Loucy (cell line): Measurements from ENCODE around the gene HPSE2.

ENCODE experiments used
- H2AFZ ChIP-seq: fragments of 200-600 bp; sonication (generic); 2 replicates; pipeline ENCODE4 v1.6.0; 2016; ENCODE audit warnings: antibody characterized with exemption, mild to moderate bottlenecking, low read length, moderate library complexity
- H3F3A ChIP-seq: fragments of 200-600 bp; 2 replicates; pipeline ENCODE4 v1.6.0; 2016; ENCODE audit warnings: antibody characterized with exemption, low read depth, mild to moderate bottlenecking
- H3K27me3 ChIP-seq: fragments of 200-600 bp; sonication (generic); 2 replicates; pipeline ENCODE4 v1.6.1; 2014; ENCODE audit warnings: low read length, mild to moderate bottlenecking; ENCODE audit not compliant: insufficient read depth, poor library complexity, severe bottlenecking
- H3K36me3 ChIP-seq: fragments of 200-600 bp; sonication (generic); 2 replicates; pipeline ENCODE4 v1.6.1; 2016; ENCODE audit warnings: low read length; ENCODE audit not compliant: insufficient read depth
- H3K4me1 ChIP-seq: fragments of 200-600 bp; sonication (generic); 2 replicates; pipeline ENCODE4 v1.5.1; 2014; ENCODE audit warnings: low read length, mild to moderate bottlenecking; ENCODE audit not compliant: insufficient read depth, poor library complexity, severe bottlenecking
- H3K4me2 ChIP-seq: fragments of 200-600 bp; sonication (generic); 2 replicates; pipeline ENCODE4 v1.6.0; 2014; ENCODE audit warnings: antibody characterized with exemption, low read length, low read depth, mild to moderate bottlenecking; ENCODE audit not compliant: poor library complexity, severe bottlenecking
- H3K4me3 ChIP-seq: fragments of 200-600 bp; sonication (generic); 2 replicates; pipeline ENCODE4 v1.5.1; 2014; ENCODE audit warnings: low read length, mild to moderate bottlenecking, mixed read lengths; ENCODE audit not compliant: poor library complexity, severe bottlenecking
- H3K79me2 ChIP-seq: fragments of 200-600 bp; sonication (generic); 2 replicates; pipeline ENCODE4 v1.6.1; 2014; ENCODE audit warnings: low read length; ENCODE audit not compliant: insufficient read depth
- H3K9ac ChIP-seq: fragments of 200-600 bp; sonication (generic); 2 replicates; pipeline ENCODE4 v1.6.0; 2014; ENCODE audit warnings: mild to moderate bottlenecking, low read depth, low read length, moderate library complexity; ENCODE audit not compliant: poor library complexity, severe bottlenecking
- H3K9me2 ChIP-seq: fragments of 200-600 bp; sonication (generic); replicated peaks from 2 replicates; pipeline ENCODE4 v1.6.1; 2016; ENCODE audit warnings: low read depth, low read length, mixed read lengths
- H3K9me3 ChIP-seq: fragments of 200-600 bp; sonication (generic); 2 replicates; pipeline ENCODE4 v1.6.1; 2014; ENCODE audit warnings: mild to moderate bottlenecking, antibody characterized with exemption, low read length, low read depth; ENCODE audit not compliant: insufficient read depth
- H4K20me1 ChIP-seq: fragments of 200-600 bp; sonication (generic); 2 replicates; pipeline ENCODE4 v1.6.0; 2014; ENCODE audit warnings: antibody characterized with exemption, low read length, mild to moderate bottlenecking; ENCODE audit not compliant: insufficient read depth, poor library complexity, severe bottlenecking
- EZH2phosphoT487 ChIP-seq: fragments of 200-600 bp; IDR thresholded peaks from 2 replicates; pipeline ENCODE4 v1.6.1; 2018; ENCODE audit warnings: antibody characterized with exemption, mild to moderate bottlenecking, moderate library complexity, borderline replicate concordance
- TF ChIP-seq, protein P1 (sequence below): fragments of 200-600 bp; sonication (generic); conservative IDR thresholded peaks from 2 replicates; pipeline ENCODE4 v1.5.1; 2014; ENCODE audit warnings: mild to moderate bottlenecking, antibody characterized with exemption, low read length

Gene HPSE2

DNA sequence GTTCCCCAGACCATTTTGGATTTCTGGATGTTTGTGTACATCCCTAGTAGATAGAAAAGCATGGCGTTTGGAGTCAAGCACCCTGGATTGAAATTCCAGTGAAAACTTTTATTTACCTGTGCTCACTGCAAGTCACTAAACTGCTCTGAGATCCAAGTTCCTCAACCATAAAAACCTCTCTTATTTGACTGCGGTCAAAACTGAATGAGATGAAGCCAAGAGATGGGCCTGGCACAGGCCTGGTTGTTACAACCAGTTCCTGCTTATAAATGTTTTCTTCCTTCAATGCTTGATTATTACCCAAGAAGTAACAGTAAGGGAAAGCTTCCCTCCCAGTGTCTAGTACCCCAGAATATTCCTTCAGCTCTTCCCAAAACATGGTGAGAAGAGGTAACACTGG is 718.0 kb downstream of the HPSE2 start:
- H3K4me2 ChIP-seq: no peak overlapping the region
- H3F3A ChIP-seq: no peaks in the 10 kb centered on the region
- no peak overlapping the region for H2AFZ ChIP-seq
- H3K9me2 ChIP-seq: no peaks in the 10 kb centered on the region
- no peaks in the 10 kb centered on the region for H3K4me1 ChIP-seq
- H3K79me2 ChIP-seq: no peaks in the 10 kb centered on the region
- H4K20me1 ChIP-seq: no peaks in the 10 kb centered on the region
- TF ChIP-seq, protein P1, sequence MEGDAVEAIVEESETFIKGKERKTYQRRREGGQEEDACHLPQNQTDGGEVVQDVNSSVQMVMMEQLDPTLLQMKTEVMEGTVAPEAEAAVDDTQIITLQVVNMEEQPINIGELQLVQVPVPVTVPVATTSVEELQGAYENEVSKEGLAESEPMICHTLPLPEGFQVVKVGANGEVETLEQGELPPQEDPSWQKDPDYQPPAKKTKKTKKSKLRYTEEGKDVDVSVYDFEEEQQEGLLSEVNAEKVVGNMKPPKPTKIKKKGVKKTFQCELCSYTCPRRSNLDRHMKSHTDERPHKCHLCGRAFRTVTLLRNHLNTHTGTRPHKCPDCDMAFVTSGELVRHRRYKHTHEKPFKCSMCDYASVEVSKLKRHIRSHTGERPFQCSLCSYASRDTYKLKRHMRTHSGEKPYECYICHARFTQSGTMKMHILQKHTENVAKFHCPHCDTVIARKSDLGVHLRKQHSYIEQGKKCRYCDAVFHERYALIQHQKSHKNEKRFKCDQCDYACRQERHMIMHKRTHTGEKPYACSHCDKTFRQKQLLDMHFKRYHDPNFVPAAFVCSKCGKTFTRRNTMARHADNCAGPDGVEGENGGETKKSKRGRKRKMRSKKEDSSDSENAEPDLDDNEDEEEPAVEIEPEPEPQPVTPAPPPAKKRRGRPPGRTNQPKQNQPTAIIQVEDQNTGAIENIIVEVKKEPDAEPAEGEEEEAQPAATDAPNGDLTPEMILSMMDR: no peak
- no peak for TF ChIP-seq EZH2phosphoT487
- H3K4me3 ChIP-seq: no peak overlapping the region
- H3K36me3 ChIP-seq: no peaks in the 10 kb centered on the region
- H3K9me3 ChIP-seq: no peaks in the 10 kb centered on the region
- no peak overlapping the region for H3K9ac ChIP-seq
- no peaks in the 10 kb centered on the region for H3K27me3 ChIP-seq

DNA sequence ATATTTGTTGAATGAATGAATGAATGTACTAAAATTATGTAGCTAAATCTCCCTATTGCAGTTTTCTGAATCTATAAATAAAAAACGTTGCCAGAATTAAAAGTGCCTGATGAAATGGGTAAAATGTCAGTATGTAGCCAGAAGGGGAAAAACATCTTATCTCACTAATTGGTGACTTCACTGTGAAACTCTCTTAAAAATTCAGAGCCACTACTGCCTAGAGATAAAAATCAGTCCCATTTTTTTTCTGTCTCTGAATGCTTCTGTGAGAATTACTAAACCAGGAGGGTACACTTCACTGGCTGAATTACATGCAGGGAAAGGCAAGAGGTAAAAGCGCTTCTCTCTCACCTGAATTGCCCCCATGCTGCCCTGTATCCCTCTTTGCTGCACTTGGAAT is 719.3 kb downstream of the HPSE2 start:
- Histone ChIP-seq H2AFZ (no peak overlapping the region), H3K27me3 (no peaks in the 10 kb centered on the region), H3K4me2 (no peak overlapping the region)

DNA sequence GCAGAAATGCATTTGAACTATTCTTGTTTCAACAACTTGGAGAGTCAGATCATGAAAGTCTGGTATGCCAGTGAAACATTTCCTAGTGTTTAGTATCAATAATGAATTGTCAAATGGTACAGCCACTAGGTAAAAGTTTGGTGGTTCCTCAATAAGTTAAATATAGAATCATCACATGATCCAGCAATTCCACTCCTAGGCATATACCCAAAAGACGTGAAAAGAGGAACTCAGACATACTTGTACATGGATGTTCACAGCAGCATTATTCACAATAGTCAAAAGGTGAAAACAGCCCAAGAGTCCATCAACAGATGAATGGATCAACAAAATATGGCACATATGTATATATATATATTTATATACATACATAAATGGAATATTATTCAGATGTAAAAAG is 721.9 kb downstream of the HPSE2 start:
- Histone ChIP-seq H2AFZ (no peak overlapping the region), H4K20me1 (no peaks in the 10 kb centered on the region), H3K36me3 (no peaks in the 10 kb centered on the region), H3K4me1 (no peaks in the 10 kb centered on the region), H3K9me2 (no peaks in the 10 kb centered on the region), H3K27me3 (no peaks in the 10 kb centered on the region), H3F3A (no peaks in the 10 kb centered on the region), H3K4me3 (no peak overlapping the region), H3K9ac (no peak overlapping the region), H3K4me2 (no peak overlapping the region), H3K79me2 (no peaks in the 10 kb centered on the region), H3K9me3 (no peaks in the 10 kb centered on the region)
- TF ChIP-seq, protein P1: no peak
- TF ChIP-seq EZH2phosphoT487: no peak

More for the DNA sequence above, 719.3 kb downstream of the HPSE2 start:
- Histone ChIP-seq H3K4me1 (no peaks in the 10 kb centered on the region), H3F3A (no peaks in the 10 kb centered on the region), H3K4me3 (no peak overlapping the region), H3K9me3 (no peaks in the 10 kb centered on the region), H3K36me3 (no peaks in the 10 kb centered on the region), H3K79me2 (no peaks in the 10 kb centered on the region), H4K20me1 (no peaks in the 10 kb centered on the region), H3K9ac (no peak overlapping the region), H3K9me2 (no peaks in the 10 kb centered on the region)
- TF ChIP-seq, protein P1: no peak
- no peak for TF ChIP-seq EZH2phosphoT487
